ENCODE results near the gene AMACR.

- TF ChIP-seq CTCF (conservative IDR thresholded peaks at IDR 0.05) = no peak
- no peak for TF ChIP-seq ZFX (IDR thresholded peaks at IDR 0.05)
Measured at GRCh38 chr5:34026089-34026761, 18.4 kb upstream of the AMACR start.
